GM18861 (cell line): Measurements from ENCODE around the gene KDELR3.

Experiments used
- ATAC-seq: cut with Tn5 transposase; IDR thresholded peaks from one replicate; pipeline ENCODE4 v1.9.1; 2021; ENCODE audit not compliant: unreplicated experiment

The KDELR3 gene

DNA sequence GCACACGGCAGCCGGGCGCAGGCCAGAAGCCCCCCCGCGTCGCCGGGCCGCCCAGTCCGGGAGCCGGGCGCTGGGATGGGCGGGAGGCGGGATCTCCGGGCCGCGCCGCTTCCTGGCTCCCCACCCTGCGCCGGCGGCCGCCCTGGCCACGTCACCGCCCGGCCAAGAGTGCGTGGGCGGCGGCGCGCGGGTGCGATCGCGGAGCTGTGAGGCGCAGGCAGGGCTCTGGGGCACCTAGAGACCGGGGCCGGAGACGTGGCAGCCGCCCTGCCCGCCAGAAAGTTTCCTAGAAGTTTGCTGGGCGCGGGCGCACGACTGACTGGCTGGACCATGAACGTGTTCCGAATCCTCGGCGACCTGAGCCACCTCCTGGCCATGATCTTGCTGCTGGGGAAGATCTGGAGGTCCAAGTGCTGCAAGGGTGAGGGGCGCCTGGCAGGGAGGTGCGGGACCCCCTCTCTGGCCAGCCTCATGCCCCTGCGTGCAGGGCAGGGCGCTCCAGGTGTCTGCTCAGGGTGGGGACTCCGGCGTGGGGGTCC is at the start of gene KDELR3:
Gene KDELR3 (plus strand): TSS at position 193 of the 539 bp plus-strand sequence. CDS start 138 bp downstream, at position 331.
- ATAC-seq: no peak

DNA sequence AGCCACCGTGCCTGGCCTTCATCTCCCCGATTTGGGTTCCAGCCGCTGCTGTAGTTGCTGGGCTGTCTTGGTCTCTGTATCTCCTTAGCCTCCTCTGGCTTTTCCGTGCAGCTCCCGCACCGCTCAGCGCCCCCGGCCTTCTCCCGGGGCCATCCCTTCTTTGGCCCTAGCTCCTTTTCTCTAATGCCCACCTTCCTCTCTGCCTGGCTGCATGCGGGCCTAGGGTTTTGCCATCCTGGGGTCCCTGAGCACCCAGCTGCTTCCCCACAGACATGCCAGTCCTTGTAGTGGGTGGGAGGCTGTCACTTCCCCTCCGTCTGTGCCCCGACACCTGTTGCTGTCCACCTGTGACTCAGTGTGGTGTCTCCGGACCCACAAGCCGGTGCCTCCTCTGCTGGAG is 49.3 kb upstream of the KDELR3 start:
- no peak for ATAC-seq

DNA sequence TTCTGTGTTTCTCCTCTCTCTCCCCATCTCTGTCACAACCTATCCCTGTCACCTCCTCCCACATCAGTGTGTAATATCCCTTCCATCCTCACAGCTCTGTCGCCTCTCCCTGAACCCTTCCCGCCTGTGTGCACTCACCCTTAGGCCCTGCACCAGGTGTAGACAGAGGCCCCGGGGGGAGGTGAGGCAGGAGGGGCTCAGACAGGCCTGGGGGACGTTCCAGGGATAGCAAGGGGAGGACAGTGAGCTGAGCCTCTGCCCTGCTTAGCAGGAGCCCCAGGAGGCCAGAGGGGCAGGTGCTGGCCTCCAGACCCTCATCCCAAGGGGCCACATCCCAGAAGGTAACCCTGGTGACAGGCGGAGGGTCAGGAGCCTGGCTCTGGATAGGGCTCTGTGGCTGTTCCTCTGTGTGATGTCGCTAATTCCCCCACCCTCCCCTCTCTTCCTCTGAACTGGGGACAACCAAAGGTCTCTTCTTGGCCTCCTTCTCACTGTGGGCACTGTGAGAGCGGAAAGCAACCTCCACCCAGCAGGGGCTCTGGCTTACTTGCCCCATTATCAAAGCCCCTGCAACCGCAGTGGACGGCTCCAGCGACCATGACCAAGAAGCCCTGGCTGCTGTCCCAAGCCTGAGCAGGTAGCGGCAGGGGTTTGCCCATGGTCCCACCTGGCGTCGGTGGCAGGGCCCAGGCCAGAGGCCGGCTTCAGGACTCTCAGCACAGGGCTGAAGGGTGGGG is 48.6 kb upstream of the KDELR3 start:
- ATAC-seq: no peak

DNA sequence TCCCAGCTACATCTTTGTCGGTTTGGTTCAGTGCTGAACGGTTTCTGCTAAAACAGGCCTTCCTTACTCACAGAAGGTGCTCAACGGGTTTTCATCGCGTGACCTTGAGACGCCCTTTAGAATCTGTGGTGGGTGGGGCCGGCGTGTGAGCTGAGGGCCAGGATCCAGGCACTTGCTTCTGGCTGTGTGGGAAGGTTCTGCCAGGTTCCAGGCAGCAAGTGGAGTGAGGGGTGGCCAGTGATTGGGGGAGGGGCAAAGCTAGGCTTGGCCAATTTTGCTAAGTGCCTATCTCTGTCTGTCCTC is 48.1 kb upstream of the KDELR3 start:
- ATAC-seq: no peak

DNA sequence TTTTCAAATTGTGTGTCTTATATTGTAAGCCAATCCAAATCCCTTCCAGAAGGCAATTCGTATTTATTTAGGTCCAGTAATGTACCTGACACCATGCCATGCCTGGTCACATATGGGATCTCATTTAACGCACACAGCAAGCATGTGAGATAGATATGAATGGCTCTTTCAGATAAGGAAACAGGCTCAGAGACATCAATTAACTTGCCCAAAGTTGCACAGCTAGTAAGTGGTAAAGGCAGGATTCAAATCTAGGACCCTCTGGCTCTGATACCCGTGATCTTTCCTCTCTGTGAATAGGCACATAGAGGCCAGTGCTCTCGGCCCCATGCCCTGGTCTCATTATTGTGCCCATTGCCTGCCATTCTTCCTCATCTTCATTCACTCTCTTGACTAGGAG is 47.2 kb upstream of the KDELR3 start:
- no peak for ATAC-seq

DNA sequence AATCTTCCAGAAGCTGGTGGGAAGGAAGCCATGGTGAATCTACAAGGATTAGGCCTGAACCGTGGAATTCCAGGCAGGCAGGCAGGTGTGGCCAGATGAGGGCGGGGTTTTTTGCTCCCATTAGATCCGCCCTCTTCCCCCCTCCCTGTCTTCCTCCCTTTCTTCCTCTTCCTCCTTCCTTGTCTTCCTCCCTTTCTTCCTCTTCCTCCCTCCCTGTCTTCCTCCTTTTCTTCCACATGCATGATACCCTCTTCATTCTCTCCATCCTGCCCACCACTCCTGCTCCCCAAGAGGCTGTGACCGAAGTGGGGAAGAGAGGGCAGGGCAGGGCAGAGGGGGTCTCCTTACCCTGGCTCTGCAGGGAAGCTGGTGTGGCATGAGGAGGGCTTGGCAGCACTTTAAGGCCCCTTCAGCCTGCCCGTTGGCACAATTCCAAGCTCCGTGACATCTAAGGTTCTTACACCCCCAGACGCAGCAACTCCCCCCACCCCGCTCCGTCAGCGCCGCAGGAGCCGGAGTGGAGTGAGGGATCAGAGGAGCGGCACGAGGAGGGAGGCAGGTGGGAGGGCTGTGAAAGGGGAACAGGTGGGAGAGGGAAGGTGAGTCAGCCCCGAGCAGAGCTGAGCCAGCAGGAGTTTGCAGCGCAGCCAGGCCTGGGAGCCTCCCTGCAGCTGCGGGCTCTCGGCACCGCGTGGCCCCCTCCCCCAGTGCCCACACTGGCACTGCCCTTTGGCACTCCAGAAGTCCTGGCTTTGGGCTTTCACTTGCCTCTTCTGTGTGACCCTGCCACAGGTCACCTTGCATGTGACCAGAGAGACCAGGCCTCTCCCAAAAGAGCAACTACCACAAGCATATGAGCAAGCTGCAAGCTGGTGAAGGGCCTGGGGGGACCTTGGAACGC is 45.0 kb upstream of the KDELR3 start:
- no peak for ATAC-seq

DNA sequence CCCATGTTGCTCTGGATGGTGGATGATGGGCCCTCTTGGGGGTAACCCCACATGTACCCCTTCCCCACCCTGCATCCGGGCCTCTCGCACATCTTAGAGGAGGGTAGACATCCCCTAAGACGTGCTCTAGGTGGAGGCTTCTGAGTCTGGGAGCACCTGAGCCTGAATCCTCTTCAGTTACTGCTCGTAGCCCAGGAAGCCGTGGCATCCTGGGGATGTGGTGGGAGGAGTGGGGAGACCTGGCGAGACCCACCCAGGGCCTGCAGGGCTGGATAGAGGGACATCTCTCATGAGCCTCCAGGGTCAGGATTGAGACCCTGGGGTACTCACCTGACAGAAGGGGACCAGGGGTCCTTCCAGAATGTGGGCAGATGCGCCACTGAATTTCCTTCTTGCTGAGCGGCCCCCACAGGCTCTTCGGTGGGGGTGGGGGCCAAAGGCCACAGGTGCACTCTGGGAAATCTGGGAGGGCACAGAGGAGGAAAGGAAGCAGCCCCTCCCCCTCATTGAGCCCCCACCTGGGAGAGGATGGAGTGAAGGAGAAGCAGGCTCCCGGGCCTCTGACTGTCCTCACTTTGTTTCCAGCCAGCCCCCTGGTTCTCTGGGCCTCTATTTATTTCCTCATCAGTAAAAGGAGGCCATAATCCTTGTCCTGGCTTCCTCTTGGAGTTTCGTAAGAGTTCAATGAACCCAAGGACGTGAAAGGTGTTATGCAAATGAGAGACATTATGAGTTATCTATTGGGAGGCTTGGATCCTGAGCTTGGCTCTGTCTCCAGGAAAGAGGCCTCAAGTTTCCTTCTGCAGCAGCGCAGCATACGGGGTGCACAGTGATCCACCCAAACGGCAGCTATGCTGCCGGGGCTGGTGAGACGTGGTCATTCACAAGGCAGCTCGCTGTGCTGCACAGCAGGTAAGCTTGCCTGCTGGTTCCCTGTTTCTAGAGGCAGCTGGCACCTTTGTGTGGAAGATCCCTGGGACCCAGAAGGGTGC is 44.1 kb upstream of the KDELR3 start:
- no peak for ATAC-seq

DNA sequence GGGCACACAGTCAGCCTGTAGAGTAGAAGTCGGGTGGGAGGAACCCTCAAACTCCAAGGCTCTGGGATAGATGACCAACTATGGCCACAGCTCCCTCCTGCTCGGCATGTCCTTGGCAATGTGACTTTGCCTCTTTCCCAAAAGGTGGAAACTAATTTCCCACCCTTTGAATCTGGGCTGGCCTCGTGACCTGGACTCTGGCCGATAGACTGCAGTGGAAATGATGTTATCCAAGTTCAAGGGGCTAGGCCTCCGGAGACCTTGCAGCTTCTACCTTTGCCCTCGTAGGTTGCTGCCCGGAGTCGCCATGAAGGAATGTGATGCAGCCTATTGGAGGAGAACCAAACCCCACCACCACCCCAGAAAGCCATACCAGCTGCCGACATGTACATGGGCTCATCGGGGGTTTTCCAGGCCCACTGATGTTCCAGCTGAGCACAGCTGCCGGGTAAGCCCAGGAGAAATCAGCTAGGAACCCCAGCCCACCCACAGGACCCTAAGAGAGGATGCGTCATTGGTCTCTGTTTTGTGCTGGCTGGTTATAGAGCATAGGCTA is 43.3 kb upstream of the KDELR3 start:
- ATAC-seq: no peak

DNA sequence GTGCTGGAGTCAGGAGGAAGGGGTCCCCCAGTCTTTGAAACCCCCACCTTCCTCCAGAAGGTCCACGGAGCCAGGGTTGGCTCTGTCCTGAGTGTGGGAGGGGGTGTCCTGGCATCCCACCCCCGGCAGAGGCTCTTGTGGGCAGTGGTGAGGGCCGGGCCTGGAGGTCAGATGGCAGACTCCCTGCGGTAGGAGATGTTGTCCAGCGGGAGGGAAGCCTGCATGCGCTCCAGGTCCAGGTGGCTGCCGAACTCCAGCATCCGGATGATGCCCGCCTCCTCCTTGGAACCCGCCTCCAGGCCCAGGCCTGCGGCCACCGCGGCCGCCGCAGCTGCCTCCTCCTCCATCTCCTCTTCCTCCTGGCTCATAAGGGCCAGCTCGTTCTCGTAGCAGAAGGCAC is 41.3 kb upstream of the KDELR3 start:
- ATAC-seq: no peak

DNA sequence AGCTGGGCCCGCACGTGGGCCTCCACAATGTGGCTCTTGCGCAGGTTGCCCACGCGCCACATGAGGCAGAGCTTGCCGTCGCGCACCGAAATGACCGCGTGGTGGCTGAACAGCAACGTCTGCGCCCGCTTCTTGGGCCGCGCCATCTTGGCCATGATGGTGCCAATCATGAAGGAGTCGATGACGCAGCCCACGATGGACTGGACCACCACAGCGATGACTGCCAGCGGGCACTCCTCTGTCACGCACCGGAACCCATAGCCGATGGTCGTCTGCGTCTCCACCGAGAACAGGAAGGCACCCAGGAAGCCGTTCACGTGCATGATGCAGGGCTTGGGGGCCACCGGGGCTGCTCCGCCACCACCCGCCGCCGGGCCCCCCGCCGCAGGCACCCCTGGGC is 40.4 kb upstream of the KDELR3 start:
- ATAC-seq: no peak

DNA sequence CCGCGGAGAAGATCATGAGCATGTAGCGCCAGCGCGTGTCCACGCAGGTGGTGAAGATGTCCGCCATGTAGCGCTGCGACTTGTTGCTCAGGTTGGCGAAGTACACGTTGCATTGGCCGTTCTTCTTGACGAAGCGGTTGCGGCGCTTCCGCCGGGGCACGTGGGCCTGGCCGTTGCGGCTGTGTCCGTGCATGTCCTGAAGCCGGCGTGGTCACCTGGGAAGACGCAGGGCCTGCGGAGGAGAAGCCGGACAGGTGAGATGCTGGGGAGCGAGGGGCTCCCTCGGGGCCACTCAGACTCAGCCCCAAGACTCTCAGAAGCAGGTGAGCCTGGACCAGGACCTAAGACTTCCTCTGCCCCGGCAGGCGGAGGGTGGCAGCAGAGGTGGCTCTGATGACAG is 40.0 kb upstream of the KDELR3 start:
- ATAC-seq: no peak

DNA sequence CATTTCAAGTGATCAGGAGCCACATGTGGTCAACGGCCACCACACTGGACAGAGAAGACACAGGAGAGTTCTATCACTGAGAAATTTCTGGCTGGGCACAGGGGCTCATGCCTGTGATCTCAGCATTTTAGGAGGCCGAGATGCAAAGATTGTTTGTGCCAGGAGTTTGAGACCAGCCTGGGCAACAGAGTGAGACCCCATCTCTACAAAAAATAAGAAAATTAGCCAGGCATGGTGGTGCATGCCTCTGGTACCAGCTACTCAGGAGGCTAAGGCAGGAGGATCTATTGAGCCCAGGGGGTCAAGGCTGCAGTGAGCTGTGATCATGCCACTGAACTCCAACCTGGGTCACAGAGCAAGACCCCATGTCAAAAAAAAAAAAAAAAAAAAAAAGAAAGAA is 39.2 kb upstream of the KDELR3 start:
- no peak for ATAC-seq

DNA sequence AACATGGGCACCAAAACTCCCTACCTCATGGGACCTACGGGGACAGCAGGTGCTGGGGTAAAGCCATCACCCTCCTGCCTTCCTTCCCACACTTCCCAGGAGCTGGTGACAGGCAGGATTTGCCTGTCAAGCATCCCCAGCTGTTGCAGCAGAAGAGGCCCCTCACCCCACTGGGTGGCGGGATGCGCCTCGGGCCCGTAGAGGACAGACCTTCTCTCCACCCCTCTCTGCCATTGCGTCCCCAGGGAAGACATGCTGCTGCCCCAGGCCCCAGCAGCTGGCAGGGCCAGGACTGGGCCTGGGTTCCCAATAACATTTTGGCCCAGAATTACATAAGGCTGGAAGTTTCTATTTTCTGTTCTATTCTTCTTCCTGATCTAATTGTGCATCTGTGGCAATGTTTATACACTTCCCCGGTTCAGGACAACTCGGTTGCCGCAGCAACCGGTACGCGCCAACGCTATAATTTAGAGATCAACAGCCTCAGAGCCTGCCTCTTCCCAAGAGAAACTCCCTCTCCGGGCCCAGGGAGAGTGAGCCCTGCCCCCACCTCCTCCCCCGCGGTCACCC is 38.3 kb upstream of the KDELR3 start:
- ATAC-seq: no peak

DNA sequence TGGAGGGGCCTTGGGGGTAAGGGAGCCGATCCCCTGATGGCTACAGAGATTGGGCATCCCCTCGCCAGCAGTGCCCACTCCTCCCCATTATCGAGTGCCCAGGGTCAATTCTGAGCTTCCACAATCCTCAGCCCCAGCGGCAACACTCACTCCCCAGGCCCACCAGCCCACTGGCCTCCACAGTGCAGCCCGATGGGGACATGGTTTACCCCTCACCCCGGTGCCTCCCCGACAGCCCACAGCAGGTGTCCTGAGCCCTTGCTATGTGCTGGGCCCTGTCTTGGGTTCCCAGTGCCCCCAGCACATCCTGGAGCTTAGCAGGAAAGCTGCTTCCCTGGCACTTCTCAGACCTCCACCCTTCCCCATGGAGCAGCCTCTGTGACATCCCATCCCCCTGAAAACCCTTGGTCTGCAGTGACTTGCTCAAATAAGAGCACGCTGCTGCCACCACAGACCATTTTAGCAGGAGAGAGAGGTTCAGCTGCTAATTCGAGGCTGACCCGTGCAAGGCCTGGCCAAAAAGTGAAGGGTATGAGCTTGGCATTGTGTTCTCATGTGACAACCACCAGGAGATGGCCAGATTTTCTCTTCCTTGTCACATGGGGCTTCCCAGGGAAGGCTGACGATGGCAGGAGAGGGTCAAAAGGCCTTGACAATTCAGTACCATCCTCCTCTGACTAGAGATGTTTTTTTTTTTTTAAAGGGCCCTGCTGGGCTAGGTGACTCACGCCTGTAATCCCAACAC is 36.5 kb upstream of the KDELR3 start:
- ATAC-seq: no peak

DNA sequence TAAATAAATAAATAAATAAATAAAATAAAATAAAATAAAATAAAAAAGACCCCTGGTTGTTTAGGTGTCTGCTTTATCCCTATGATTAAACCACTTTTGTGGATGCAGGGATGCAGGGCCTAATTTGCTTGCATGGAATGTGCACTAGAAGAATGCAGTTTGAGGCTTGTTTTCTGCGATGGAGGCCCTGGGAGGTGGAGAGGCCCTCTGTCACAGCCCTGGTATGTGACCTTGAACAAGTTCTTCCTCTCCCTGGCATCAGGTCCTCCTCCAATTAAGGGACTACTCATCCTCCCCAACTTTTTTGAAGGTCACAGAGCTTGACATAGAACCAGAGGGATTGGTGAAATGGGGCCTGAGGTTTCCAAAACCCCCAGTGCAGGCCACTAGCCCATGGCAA is 35.6 kb upstream of the KDELR3 start:
- ATAC-seq: no peak

DNA sequence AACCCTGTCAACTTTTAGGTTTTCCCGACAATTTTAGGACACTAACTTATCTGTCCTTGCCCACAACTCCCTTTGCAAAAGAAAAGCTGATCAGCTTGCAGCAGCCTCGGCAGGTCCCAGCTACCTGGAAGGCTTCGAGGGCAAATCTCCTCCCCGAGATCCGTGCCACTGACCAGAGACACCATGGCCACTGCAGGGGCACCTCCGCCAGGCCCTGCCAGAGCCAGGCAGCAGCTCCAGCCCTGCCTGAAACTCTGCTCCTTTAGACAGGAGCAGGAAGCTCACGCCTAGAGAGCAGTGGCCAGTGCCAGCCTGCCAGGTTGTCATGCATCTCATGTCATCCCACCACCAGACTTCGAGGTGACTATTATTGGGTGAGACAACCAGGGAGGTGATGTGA is 34.0 kb upstream of the KDELR3 start:
- no peak for ATAC-seq

DNA sequence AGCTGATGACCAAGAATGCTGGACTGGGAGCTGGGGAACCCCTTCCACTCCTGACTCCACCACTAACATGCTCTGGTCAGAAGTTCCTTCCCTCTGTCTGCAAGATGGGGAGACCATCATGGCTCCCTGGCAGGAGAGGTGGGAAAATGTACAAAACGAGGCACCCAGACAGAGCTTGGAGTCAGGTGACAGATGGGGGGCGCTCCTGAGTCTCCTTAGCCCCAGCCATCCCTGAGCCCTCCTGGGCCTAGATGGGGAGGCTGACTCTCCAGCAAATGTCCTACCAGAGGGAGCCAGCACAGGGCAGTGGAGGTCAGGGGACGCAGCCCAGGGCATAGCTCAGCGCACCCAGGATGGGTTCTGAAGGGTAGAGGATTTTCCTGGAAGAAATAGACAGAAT is 32.9 kb upstream of the KDELR3 start:
- ATAC-seq: no peak

DNA sequence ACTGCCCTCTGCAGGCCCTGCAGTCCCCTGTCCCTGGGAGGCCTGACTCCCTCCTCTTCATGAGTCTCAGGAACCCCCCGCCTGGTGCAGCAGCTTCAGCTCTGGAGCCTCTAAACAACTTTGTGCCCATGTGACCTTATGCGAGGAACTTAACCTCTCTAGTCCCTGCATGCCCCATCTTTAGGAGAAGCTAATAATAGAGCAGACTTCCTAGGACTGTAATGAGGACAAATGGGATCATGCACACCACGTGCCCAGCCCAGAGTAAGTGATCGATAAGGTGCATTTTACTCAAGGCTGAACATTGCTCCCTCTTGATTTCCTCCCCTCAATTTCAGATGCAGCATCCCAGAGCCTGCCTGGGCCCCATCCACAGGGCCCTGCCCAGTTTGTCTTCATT is 31.9 kb upstream of the KDELR3 start:
- ATAC-seq: no peak

DNA sequence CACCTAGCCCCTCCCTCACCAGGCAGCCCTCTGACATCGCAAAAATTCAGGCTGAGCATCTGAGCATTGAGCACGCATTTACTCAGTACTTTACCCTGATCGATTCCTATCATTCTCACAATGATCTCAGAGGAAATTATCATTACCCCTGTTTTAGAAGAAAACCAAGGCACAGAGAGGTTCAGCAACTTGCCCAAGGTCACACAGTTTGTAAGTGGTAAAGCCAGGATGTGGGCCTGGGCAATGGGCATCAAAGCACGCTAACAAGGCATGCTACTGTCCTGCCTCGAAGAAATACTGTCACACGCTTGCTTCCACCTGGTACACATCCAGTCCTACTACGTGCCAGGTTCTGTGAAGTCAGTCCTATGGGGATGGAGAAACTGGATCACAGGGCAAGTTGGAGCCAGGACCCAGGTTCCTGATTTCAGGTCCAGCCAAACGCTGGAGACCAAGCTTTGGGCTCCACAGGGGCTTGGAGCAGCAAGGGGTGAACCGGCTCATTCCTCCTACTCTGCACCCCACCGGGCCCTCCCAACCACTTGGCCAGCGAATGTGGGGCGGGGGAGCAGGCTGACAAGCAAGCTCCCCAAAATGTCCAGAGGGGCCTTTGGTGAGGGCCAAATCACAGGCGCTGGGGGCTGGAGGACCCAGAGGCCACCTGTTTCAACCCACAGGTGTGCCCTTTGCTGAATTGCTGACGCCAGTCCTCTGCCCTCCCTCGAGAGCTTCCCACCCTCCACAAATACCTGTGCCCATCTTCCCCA is 31.1 kb upstream of the KDELR3 start:
- ATAC-seq: no peak
